ENCODE results near the gene PARD6G. TPM values are rescaled to one million over a fixed set of nuclear protein-coding genes. Genes with fewer than 3 reads are reported as not detected.
"Not testable (repeated sequence)": the region's sequence is repeated elsewhere in the genome, so short reads cannot be mapped to it uniquely, and the experiment has no call there.

The PARD6G gene
- total RNA-seq, 6 experiments from 2014 or later: 0.34 to 0.66 (median 0.50) TPM

DNA sequence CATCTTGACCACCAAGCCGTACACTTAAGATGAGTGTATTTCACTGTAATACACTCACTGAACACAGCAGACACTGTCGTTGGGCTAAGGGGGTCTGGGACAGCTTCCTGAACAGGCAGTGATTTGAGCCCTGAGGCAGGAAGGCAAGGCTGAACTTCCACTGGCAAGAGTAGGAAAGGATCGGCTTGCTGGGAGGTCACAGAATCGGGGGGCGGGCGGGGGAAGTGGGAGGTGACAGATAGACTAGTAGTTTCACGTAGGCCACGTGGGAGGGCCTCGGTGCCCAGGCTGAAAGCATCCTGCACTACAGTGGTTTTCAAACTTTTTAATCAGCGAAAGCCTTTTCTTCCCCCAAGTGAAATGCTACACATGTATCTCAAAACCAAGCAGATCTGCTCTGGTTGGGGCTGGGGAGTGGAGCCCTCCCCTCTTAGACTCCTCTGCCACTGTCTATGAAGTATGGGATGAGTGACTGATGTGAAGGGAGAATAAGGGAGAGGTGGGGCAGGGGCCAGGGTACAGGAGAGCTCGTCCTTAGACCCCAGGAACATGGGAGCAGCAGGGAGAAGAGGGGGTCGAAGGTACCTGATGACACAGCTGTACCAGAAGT is 8.6 kb downstream of the PARD6G start:
- Mint-ChIP-seq H3K4me3 (no peak overlapping the region), H3K9me3 (peaks cover 8% of the 10 kb centered on the region; the same call in 1 of the 2 replicates), H3K36me3 (ENCODE audit: low read depth) (no peaks in the 10 kb centered on the region), H3K4me1 (ENCODE audit: low read depth) (no peaks in the 10 kb centered on the region), H3K27me3 (ENCODE audit: insufficient read depth) (peaks cover 23% of the 10 kb centered on the region), H3K27ac (no peak overlapping the region)
- no peak for DNase-seq
- TF ChIP-seq, protein P1, sequence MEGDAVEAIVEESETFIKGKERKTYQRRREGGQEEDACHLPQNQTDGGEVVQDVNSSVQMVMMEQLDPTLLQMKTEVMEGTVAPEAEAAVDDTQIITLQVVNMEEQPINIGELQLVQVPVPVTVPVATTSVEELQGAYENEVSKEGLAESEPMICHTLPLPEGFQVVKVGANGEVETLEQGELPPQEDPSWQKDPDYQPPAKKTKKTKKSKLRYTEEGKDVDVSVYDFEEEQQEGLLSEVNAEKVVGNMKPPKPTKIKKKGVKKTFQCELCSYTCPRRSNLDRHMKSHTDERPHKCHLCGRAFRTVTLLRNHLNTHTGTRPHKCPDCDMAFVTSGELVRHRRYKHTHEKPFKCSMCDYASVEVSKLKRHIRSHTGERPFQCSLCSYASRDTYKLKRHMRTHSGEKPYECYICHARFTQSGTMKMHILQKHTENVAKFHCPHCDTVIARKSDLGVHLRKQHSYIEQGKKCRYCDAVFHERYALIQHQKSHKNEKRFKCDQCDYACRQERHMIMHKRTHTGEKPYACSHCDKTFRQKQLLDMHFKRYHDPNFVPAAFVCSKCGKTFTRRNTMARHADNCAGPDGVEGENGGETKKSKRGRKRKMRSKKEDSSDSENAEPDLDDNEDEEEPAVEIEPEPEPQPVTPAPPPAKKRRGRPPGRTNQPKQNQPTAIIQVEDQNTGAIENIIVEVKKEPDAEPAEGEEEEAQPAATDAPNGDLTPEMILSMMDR (IDR thresholded peaks at IDR 0.05): no peak

DNA sequence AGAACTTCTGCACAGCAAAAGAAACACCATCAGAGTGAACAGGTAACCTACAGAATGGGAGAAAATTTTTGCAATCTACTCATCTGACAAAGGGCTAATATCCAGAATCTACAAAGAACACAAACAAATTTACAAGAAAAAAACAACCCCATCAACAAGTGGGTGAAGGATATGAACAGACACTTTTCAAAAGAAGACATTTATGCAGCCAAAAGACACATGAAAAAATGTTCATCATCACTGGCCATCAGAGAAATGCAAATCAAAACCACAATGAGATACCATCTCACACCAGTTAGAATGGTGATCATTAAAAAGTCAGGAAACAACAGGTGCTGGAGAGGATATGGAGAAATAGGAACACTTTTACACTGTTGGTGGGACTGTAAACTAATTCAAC is 9.8 kb downstream of the PARD6G start:
- DNase-seq; H3K36me3 Mint-ChIP-seq (ENCODE audit: low read depth); H3K4me3 Mint-ChIP-seq; H3K9me3 Mint-ChIP-seq; H3K4me1 Mint-ChIP-seq (ENCODE audit: low read depth); H3K27ac Mint-ChIP-seq: not testable (repeated sequence)
- H3K27me3 Mint-ChIP-seq (ENCODE audit: insufficient read depth): peaks cover 24% of the 10 kb centered on the region

DNA sequence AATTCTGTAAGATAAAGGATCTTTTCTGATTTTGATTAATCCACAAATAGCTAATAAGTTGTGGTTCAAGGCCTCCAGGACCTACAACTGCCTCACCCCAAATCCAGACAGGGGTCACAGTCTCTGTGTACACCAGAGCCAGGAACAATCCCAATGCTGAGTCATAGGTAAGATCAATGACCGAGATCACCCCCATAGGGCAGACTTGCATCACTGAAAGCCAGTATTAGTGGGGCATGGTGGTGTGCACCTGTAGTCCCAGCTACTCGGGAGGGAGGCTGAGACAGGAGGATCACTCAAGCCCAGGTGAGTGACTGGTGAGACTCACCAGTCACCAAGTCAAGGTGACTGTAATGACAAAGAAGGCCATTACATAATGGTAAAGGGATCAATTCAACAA is 12.9 kb downstream of the PARD6G start:
- H3K4me3 Mint-ChIP-seq: no peak overlapping the region
- no peaks in the 10 kb centered on the region for H3K4me1 Mint-ChIP-seq (ENCODE audit: low read depth)
- H3K27me3 Mint-ChIP-seq (ENCODE audit: insufficient read depth): peaks cover 28% of the 10 kb centered on the region
- H3K9me3 Mint-ChIP-seq: peaks cover 8% of the 10 kb centered on the region; the same call in 1 of the 2 replicates
- no peak for DNase-seq
- no peak overlapping the region for H3K27ac Mint-ChIP-seq
- no peaks in the 10 kb centered on the region for H3K36me3 Mint-ChIP-seq (ENCODE audit: low read depth)
- TF ChIP-seq, protein P1 (IDR thresholded peaks at IDR 0.05): no peak

DNA sequence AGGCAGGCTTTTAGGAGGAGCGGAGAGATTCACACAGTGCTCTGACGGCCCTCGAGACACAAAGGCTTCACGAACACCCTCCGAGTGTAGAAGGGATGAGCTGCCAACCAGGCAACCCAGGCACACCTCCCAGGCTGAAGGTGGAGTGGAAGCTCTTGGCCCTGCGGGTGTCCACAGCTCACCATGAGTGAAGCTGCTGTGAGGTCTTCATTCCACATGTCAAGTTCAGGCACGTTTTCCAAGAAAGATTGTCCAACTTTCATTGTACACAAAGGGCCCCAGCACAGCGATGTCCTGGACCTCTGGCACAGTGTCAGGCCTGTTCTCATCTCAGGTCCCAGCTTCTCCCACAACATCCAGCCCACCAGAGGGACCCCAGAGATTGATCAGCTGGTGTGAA is 13.4 kb downstream of the PARD6G start:
- peaks cover 8% of the 10 kb centered on the region; the same call in 1 of the 2 replicates for H3K9me3 Mint-ChIP-seq
- H3K36me3 Mint-ChIP-seq (ENCODE audit: low read depth): no peaks in the 10 kb centered on the region
- TF ChIP-seq, protein P1 (IDR thresholded peaks at IDR 0.05): no peak
- H3K27ac Mint-ChIP-seq: no peak overlapping the region
- H3K4me1 Mint-ChIP-seq (ENCODE audit: low read depth): no peaks in the 10 kb centered on the region
- no peak for DNase-seq
- peaks cover 27% of the 10 kb centered on the region for H3K27me3 Mint-ChIP-seq (ENCODE audit: insufficient read depth)
- no peak overlapping the region for H3K4me3 Mint-ChIP-seq

DNA sequence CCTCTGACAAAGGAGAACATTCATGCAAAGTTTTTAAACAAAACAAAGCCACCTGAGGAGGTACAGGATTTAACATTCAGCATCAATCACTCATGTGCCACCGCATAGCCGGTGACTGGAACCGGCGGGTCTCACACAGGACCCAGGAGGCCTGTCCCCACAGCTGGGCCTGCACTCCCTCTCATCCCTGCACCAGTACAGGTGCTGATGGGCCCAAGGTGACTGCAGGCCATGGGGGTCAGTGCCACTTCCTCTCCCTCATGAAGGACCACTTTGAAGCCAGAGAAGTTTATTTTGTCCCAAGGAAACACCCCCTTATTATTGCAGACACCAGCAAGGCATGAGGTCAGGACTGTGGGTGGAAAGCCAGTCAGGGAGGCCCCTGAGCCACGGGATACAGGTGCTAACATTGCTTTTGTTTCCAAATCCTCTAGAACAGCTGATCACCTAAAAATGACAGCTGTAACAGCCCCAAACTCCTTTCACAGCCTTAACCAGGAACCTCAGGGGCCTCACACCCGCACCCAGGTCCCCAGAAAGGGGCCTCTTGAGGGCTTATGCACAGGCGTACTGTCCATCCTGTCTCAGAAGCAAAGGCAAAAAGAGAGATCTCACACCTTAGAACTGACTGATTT is 14.0 kb downstream of the PARD6G start:
- H3K4me3 Mint-ChIP-seq: no peak overlapping the region
- TF ChIP-seq, protein P1 (IDR thresholded peaks at IDR 0.05): no peak
- H3K36me3 Mint-ChIP-seq (ENCODE audit: low read depth): no peaks in the 10 kb centered on the region
- H3K27me3 Mint-ChIP-seq (ENCODE audit: insufficient read depth): peaks cover 24% of the 10 kb centered on the region
- H3K27ac Mint-ChIP-seq: no peak overlapping the region
- no peak for DNase-seq
- no peaks in the 10 kb centered on the region for H3K4me1 Mint-ChIP-seq (ENCODE audit: low read depth)
- peaks cover 8% of the 10 kb centered on the region; the same call in 1 of the 2 replicates for H3K9me3 Mint-ChIP-seq

DNA sequence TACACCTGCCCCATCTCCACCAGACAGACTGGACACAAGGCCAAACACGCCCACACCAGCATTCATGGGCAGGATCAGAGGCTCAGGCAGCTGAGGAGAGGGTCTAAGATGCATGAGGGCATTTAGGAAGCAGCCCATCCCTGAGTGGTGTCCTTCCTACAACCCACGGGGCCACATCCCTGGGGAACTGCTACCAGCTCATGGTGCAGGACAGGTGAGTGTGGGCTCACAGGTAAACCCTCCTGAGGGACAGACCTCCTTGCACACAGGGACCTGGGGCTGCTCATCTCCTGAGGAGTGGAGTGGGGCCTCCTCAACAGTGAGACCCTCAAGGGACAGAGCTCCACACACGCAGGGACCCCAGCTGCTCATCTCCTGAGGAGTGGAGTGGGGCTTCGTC is 14.6 kb downstream of the PARD6G start:
- DNase-seq: no peak
- no peak overlapping the region for H3K27ac Mint-ChIP-seq
- no peak overlapping the region for H3K4me3 Mint-ChIP-seq
- no peaks in the 10 kb centered on the region for H3K36me3 Mint-ChIP-seq (ENCODE audit: low read depth)
- H3K9me3 Mint-ChIP-seq: peaks cover 8% of the 10 kb centered on the region; the same call in 1 of the 2 replicates
- no peaks in the 10 kb centered on the region for H3K4me1 Mint-ChIP-seq (ENCODE audit: low read depth)
- peaks cover 24% of the 10 kb centered on the region for H3K27me3 Mint-ChIP-seq (ENCODE audit: insufficient read depth)
- TF ChIP-seq, protein P1 (IDR thresholded peaks at IDR 0.05): no peak
